Testis (tissue), 2 donors: ENCODE results near the gene STAG1.
"Not testable (repeated sequence)": the region's sequence is repeated elsewhere in the genome, so short reads cannot be mapped to it uniquely, and the experiment has no call there.

Source experiments
- POLR2A ChIP-seq: fragments of 450-650 bp; IDR thresholded peaks from one replicate; pipeline ENCODE4 v1.6.1; 2017; ENCODE audit warnings: antibody characterized with exemption, mild to moderate bottlenecking, moderate library complexity
- TF ChIP-seq, protein P1 (sequence below), 3 experiments: fragments of 450-650 bp in 2 of 3; fragments of 200-600 bp in 1 of 3; sonication (generic) in 1 of 3; IDR thresholded peaks; one replicate each; pipeline ENCODE4 v1.5.1; 2016 to 2019; ENCODE audit warnings: antibody characterized with exemption in 3 of 3, mild to moderate bottlenecking in 2 of 3, moderate library complexity in 1 of 3

DNA sequence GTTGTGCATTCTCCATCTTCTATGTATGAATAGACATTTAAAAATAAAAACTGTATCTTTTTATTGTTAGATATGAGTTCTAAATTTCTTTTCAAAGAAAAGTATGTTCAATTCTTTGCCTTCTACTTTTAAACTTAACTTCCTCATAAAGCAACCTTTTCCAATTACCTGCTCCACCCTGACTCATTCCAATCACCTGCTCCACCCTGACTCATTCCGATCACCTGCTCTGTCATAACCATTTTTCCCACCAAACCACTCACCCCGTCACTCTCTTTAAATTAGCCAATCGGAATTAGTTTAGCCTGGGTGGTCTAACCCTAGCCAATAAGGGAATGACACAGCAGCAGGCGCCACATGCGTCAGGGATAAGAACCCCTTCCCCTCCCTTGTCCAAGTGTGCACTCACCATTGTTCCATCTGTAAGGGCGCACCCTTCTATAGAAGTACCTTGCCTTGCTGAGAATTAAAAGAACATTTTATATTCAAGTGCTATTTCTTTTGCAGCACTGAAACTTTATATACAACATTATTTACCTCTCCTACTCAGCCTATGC, 134.1 kb downstream of the STAG1 start:
- TF ChIP-seq, protein P1, sequence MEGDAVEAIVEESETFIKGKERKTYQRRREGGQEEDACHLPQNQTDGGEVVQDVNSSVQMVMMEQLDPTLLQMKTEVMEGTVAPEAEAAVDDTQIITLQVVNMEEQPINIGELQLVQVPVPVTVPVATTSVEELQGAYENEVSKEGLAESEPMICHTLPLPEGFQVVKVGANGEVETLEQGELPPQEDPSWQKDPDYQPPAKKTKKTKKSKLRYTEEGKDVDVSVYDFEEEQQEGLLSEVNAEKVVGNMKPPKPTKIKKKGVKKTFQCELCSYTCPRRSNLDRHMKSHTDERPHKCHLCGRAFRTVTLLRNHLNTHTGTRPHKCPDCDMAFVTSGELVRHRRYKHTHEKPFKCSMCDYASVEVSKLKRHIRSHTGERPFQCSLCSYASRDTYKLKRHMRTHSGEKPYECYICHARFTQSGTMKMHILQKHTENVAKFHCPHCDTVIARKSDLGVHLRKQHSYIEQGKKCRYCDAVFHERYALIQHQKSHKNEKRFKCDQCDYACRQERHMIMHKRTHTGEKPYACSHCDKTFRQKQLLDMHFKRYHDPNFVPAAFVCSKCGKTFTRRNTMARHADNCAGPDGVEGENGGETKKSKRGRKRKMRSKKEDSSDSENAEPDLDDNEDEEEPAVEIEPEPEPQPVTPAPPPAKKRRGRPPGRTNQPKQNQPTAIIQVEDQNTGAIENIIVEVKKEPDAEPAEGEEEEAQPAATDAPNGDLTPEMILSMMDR (IDR thresholded peaks at IDR 0.05) = not testable (repeated sequence)
- not testable (repeated sequence) for TF ChIP-seq POLR2A
